Gastrocnemius medialis (tissue), 4 donors: ENCODE results near the gene AGPAT3. TPM values are rescaled to one million over a fixed set of nuclear protein-coding genes. Genes with fewer than 3 reads are reported as not detected.
A peak's percentile ranks its signal among the peaks of the same experiment; 100 is the strongest.

Experiments used
- ATAC-seq, 2 donors: fragments of 150-250 bp; one replicate each; pipeline ENCODE4 v1.9.1; 2016
- DNase-seq, 2 donors: peaks; one replicate each; pipeline ENCODE4 v3.0.0-alpha.2; 2019
- H3K27ac ChIP-seq, 4 donors: fragments of 200-600 bp; sonication (generic); 1 replicate in 1 of 4; 2 replicates in 3 of 4; pipeline ENCODE4 v1.5.1; 2016 to 2018; ENCODE audit warnings: mild to moderate bottlenecking in 2 of 4, moderate library complexity in 1 of 4
- H3K27me3 ChIP-seq, 3 donors: fragments of 200-600 bp; sonication (generic) in 2 of 3; 1 replicate in 1 of 3; 2 replicates in 2 of 3; pipeline versions ENCODE4 v1.5.1 to v1.6.0; 2016 to 2019; ENCODE audit warnings: mild to moderate bottlenecking in 1 of 3, moderate library complexity in 1 of 3
- H3K36me3 ChIP-seq, 2 donors: fragments of 200-600 bp; sonication (generic) in 1 of 2; one replicate each; pipeline ENCODE4 v1.5.1; 2017 to 2018
- H3K4me1 ChIP-seq, 2 donors: fragments of 200-600 bp; sonication (generic) in 1 of 2; one replicate each; pipeline ENCODE4 v1.5.1; 2016 to 2017; ENCODE audit warnings: mild to moderate bottlenecking in 2 of 2
- H3K4me3 ChIP-seq, 4 donors: fragments of 200-600 bp; sonication (generic) in 3 of 4; 1 replicate in 1 of 4; 2 replicates in 3 of 4; pipeline ENCODE4 v1.5.1; 2016 to 2019; ENCODE audit warnings: mild to moderate bottlenecking in 2 of 4
- H3K9me3 ChIP-seq, 3 donors: fragments of 200-600 bp; sonication (generic) in 2 of 3; 1 replicate in 1 of 3; 2 replicates in 2 of 3; pipeline ENCODE4 v1.5.1; 2016 to 2019
- POLR2A ChIP-seq, 2 donors: fragments of 450-650 bp; IDR thresholded peaks; one replicate each; pipeline ENCODE4 v1.6.1; 2017; ENCODE audit warnings: antibody characterized with exemption in 2 of 2, mild to moderate bottlenecking in 2 of 2, moderate library complexity in 2 of 2
- in situ Hi-C, 4 donors: fragments of 200-750 bp; cut with MboI; loops; one replicate each; pipeline versions ENCODE4 v1.15.0 to v1.8.0; 2017; ENCODE audit warnings: low sequenced_read_pairs in 4 of 4
- intact Hi-C: fragments of 100-400 bp; cut with DNase I; formaldehyde crosslinking; loops from one replicate; pipeline ENCODE4 v1.15.1; 2023; ENCODE audit warnings: low total_unique reads
- total RNA-seq, 4 donors: library from RNA; depleted of rRNA; stranded (reverse); fragments of >200 nt; gene quantifications; one replicate each; pipeline versions ENCODE4 v1.1.0 to v1.2.3, GENCODE V29; 2016
- TF ChIP-seq, protein P1 (sequence below), 5 experiments: fragments of 450-650 bp in 3 of 5; fragments of 200-600 bp in 2 of 5; sonication (generic) in 2 of 5; IDR thresholded peaks in 4 of 5; conservative IDR thresholded peaks in 1 of 5; 1 replicate in 4 of 5; 2 replicates in 1 of 5; pipeline ENCODE4 v1.5.1; 2016 to 2019; ENCODE audit warnings: antibody characterized with exemption in 5 of 5, mild to moderate bottlenecking in 3 of 5, moderate library complexity in 3 of 5

AGPAT3 gene
- total RNA-seq, 4 donors from 2014 or later: 44.2 to 102 (median 59.3) TPM

DNA sequence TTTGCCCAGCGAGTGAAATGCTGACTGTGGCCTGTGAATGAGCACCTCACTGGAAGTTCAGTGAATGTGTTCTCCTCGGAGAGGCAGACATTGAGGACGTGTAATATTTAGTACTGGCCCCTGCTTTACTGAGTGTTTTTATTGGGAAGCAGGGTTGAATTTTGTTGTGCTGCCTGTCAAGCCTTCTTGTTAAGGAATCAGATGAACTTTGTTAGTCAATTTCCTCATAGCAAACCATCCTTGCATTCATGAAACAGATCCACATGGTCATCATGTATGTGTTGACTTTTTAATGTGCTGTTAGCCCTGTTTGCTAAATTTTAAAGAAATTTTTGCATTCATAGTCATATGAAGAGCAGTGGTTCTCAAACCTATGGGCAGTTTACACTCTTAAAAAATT lies 47.9 kb downstream of the AGPAT3 start:
- Histone ChIP-seq H3K27ac (peak overlapping the region; percentile 65 to 78 (median 76)), H3K4me3 (no peak overlapping the region), H3K36me3 (no peaks in the 10 kb centered on the region), H3K27me3 (no peaks in the 10 kb centered on the region), H3K9me3 (no peaks in the 10 kb centered on the region), H3K4me1 (peaks cover 42 to 52% of the 10 kb centered on the region in 2 donors)
- intact Hi-C loops: loop anchor here (5.0 kb wide), 1 partner anchor 86 kb away; no protein-coding TSS in a partner anchor
- DNase-seq (no peak), ATAC-seq (no peak)
- in situ Hi-C loops: no loop called here
- TF ChIP-seq POLR2A (IDR thresholded peaks at IDR 0.05): no peak
- TF ChIP-seq, protein P1, sequence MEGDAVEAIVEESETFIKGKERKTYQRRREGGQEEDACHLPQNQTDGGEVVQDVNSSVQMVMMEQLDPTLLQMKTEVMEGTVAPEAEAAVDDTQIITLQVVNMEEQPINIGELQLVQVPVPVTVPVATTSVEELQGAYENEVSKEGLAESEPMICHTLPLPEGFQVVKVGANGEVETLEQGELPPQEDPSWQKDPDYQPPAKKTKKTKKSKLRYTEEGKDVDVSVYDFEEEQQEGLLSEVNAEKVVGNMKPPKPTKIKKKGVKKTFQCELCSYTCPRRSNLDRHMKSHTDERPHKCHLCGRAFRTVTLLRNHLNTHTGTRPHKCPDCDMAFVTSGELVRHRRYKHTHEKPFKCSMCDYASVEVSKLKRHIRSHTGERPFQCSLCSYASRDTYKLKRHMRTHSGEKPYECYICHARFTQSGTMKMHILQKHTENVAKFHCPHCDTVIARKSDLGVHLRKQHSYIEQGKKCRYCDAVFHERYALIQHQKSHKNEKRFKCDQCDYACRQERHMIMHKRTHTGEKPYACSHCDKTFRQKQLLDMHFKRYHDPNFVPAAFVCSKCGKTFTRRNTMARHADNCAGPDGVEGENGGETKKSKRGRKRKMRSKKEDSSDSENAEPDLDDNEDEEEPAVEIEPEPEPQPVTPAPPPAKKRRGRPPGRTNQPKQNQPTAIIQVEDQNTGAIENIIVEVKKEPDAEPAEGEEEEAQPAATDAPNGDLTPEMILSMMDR (IDR thresholded peaks at IDR 0.05 in 4 of 5, conservative IDR thresholded peaks at IDR 0.05 in 1 of 5): no peak

DNA sequence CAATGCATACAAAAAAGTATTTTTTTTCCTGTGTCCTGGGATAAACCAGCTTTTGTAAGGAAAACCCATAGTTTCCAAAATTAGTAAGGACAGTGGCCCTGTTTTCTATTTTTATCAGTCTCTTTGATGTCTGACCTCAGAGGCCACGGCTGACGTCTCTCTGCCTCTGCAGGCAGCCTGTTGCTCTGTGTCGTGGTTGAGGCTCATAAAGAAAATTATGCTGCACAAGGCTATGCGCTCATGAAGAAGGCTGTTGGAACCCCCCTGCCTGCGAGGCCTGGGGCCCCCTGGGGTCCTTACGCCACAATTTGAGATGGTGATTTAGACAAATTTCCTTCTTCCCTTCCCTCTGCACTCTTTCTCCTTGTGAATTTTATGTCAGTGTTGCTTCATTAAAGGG lies 48.9 kb downstream of the AGPAT3 start:
- in situ Hi-C loops: no loop called here
- Histone ChIP-seq H3K27ac (peak overlapping the region; percentile 65 to 78 (median 76)), H3K4me1 (peaks cover 50 to 60% of the 10 kb centered on the region in 2 donors), H3K27me3 (no peaks in the 10 kb centered on the region), H3K36me3 (no peaks in the 10 kb centered on the region), H3K9me3 (no peaks in the 10 kb centered on the region), H3K4me3 (no peak overlapping the region)
- TF ChIP-seq POLR2A (IDR thresholded peaks at IDR 0.05): no peak
- TF ChIP-seq, protein P1 (IDR thresholded peaks at IDR 0.05 in 4 of 5, conservative IDR thresholded peaks at IDR 0.05 in 1 of 5): no peak
- ATAC-seq (peak; percentile 20 to 34), DNase-seq (no peak)
- intact Hi-C loops: loop anchor here (5.0 kb wide), 1 partner anchor 87 kb away; no protein-coding TSS in a partner anchor

DNA sequence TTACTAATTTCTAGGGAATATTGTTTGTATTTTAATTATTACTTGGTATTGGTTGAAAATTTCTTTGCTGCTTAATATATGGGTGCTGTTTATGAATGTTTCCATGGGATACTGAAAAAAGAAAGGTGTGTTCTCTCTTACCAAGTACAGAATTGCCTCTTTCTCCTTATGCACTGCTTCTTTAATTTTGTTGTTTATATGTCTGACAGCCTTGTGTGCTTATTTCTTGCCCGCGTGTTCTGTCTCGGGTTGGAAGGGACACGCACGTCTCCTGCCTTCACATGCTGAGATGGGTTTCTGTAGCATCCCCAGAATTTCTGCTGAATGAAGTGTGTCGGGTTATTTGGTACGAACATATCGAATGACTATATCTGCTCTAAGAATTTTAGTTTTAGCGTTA lies 51.1 kb downstream of the AGPAT3 start:
- H3K27ac ChIP-seq: peak overlapping the region; percentile 56 to 76 (median 66)
- no peaks in the 10 kb centered on the region for H3K9me3 ChIP-seq
- DNase-seq (no peak), ATAC-seq (no peak)
- no peak for TF ChIP-seq POLR2A (IDR thresholded peaks at IDR 0.05)
- TF ChIP-seq, protein P1 (IDR thresholded peaks at IDR 0.05 in 4 of 5, conservative IDR thresholded peaks at IDR 0.05 in 1 of 5): no peak
- H3K4me3 ChIP-seq: no peak overlapping the region
- intact Hi-C loops (no loop called here), in situ Hi-C loops (no loop called here)
- H3K4me1 ChIP-seq: peaks cover 63 to 69% of the 10 kb centered on the region in 2 donors
- H3K27me3 ChIP-seq: no peaks in the 10 kb centered on the region
- no peaks in the 10 kb centered on the region for H3K36me3 ChIP-seq

DNA sequence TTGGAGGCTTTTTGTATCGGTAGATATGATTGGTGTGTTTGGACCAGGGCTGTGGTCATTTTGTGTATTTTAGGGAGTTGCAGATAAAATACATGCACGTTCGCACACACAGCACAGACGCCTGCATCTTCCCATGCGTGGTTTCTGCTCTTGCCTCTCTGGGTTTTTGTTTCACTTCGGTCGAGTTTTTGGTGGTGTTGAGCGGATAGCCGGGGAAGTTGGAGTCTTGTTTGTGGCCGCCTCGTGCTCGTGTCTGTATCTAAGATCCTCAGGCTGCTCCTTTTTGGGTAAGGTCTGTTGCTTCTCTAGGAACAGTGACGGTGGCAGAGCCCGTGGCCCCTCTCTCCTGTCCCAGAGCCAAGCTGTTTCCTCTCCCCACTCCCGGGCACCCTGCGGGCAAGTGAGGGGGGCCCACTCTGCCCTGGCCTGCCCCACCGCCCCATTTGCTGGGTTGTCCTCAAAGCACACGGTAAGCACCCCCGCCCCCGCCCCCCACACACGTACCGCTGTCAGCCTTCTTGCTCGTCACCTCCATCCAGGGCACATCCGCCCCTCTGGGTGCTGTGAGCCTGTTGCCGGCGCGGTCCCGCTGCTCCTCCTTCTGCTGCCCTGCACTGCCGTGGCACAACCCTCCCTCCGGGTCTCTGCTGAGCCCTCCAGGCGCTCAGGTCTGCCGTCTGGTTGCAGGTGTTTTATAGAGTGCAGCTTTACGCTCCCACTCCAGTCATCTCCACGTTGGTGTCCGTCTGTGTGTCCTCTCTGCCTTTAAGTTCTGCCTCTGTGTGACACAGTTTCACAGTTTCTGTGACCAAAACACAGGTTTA lies 51.9 kb downstream of the AGPAT3 start:
- peaks cover 63 to 68% of the 10 kb centered on the region in 2 donors for H3K4me1 ChIP-seq

More for the DNA sequence above, 51.9 kb downstream of the AGPAT3 start:
- Histone ChIP-seq H3K27ac (peak overlapping the region; percentile 56 to 76 (median 66)), H3K9me3 (no peaks in the 10 kb centered on the region), H3K4me3 (peak overlapping the region in 2 of 4 donors; percentile 13 to 40), H3K27me3 (no peaks in the 10 kb centered on the region), H3K36me3 (no peaks in the 10 kb centered on the region)
- in situ Hi-C loops (no loop called here), intact Hi-C loops (no loop called here)
- no peak for DNase-seq
- no peak for ATAC-seq
- no peak for TF ChIP-seq POLR2A (IDR thresholded peaks at IDR 0.05)
- TF ChIP-seq, protein P1 (IDR thresholded peaks at IDR 0.05 in 4 of 5, conservative IDR thresholded peaks at IDR 0.05 in 1 of 5): no peak
